MCF 10A (cell line): ENCODE results near the gene RAI1. TPM values are rescaled to one million over a fixed set of nuclear protein-coding genes. Genes with fewer than 3 reads are reported as not detected.

ENCODE experiments used
- BruUV-seq: library from RNA; stranded (reverse); fragments of 400-500 nt; replicated peaks from 2 replicates; lab custom pipeline; 2021; lab: Mats Ljungman, UMichigan
- CTCF ChIA-PET: fragments of 300-600 bp; sonication (Branson Sonifier 250); formaldehyde crosslinking; extraction: SDS; loops from one replicate; lab custom pipeline; 2021; ENCODE audit warnings: antibody characterized with exemption, inconsistent platforms; lab: Yijun Ruan, JAX
- POLR2A ChIA-PET: fragments of 300-600, 350-650 bp; sonication (Branson Sonifier 250); formaldehyde crosslinking; extraction: SDS; loops from one replicate; lab custom pipeline; 2020; ENCODE audit warnings: antibody characterized with exemption, inconsistent platforms; lab: Yijun Ruan, JAX
- DNase-seq: peaks from one replicate; pipeline ENCODE4 v3.0.0-alpha.2; 2018; ENCODE audit not compliant: unreplicated experiment
- H3K27ac Mint-ChIP-seq: one replicate; pipeline ENCODE4 v1.8.0; 2022; ENCODE audit warnings: mild to moderate bottlenecking, low read depth, mixed read lengths; ENCODE audit not compliant: unreplicated experiment
- H3K27me3 Mint-ChIP-seq: one replicate; pipeline ENCODE4 v1.8.0; 2022; ENCODE audit warnings: mixed read lengths; ENCODE audit not compliant: insufficient read depth, unreplicated experiment
- H3K36me3 Mint-ChIP-seq: one replicate; pipeline ENCODE4 v1.8.0; 2022; ENCODE audit warnings: mild to moderate bottlenecking, moderate library complexity, mixed read lengths; ENCODE audit not compliant: insufficient read depth, unreplicated experiment
- H3K4me1 Mint-ChIP-seq: one replicate; pipeline ENCODE4 v1.8.0; 2022; ENCODE audit warnings: mixed read lengths; ENCODE audit not compliant: insufficient read depth, unreplicated experiment
- H3K4me3 Mint-ChIP-seq: one replicate; pipeline ENCODE4 v1.8.0; 2022; ENCODE audit warnings: mild to moderate bottlenecking, moderate library complexity, mixed read lengths; ENCODE audit not compliant: unreplicated experiment
- H3K9me3 Mint-ChIP-seq: one replicate; pipeline ENCODE4 v1.8.0; 2022; ENCODE audit warnings: mixed read lengths; ENCODE audit not compliant: unreplicated experiment
- intact Hi-C: fragments of 100-400 bp; cut with micrococcal nuclease; formaldehyde crosslinking; loops from 2 replicates; pipeline ENCODE4 v1.14.1; 2022
- total RNA-seq: library from RNA; stranded (reverse); gene quantifications from 2 replicates; pipeline ENCODE4 v1.2.3, GENCODE V29; 2022
- TF ChIP-seq, protein P1 (sequence below): fragments of 200-600 bp; IDR thresholded peaks from one replicate; pipeline ENCODE4 v1.8.0; 2022; ENCODE audit warnings: antibody characterized with exemption, mild to moderate bottlenecking; ENCODE audit not compliant: unreplicated experiment

The RAI1 gene
- total RNA-seq, 1 experiment from 2014 or later = 30.4 TPM

DNA sequence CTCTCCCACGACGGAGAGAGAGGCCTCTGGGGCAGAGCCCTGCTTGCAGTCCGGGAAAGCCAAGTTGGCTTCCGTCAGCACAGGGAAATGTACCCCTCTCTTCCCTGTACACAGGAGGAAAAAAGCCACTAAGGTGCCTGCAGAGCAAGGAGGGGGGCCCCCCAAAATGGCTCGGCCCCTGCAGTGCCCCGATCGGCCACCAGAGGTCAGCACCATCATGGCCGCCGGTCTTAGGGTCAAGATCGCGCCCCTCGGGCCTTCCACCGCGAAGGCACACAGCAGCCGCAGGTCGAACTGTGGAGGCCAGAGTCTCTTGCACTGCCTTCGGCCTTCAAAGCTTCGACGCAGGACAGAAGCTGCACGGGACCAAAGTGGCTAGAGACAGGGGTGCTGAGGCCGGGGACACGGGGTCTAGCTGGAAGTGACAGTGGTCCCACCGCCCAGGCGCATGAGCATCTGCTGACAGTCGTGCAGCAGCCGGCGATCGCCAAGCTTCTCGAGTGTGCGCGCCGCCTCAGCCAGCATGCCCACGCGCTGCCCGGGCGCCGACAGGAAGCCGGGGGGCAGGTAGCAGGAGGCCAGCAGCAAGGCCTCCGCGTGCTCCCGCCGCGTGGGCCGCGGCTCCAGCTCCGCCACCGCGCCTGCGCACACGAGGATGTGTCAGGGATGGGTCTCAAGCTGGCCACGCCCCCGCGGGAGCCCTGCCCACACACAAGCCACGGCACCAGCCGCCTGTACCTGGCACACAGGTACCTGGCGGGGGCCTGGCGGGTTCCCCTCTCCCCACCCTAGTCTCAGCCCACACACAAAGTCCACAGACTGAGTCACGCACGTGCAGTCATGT lies 131.2 kb downstream of the RAI1 start:
- TF ChIP-seq, protein P1, sequence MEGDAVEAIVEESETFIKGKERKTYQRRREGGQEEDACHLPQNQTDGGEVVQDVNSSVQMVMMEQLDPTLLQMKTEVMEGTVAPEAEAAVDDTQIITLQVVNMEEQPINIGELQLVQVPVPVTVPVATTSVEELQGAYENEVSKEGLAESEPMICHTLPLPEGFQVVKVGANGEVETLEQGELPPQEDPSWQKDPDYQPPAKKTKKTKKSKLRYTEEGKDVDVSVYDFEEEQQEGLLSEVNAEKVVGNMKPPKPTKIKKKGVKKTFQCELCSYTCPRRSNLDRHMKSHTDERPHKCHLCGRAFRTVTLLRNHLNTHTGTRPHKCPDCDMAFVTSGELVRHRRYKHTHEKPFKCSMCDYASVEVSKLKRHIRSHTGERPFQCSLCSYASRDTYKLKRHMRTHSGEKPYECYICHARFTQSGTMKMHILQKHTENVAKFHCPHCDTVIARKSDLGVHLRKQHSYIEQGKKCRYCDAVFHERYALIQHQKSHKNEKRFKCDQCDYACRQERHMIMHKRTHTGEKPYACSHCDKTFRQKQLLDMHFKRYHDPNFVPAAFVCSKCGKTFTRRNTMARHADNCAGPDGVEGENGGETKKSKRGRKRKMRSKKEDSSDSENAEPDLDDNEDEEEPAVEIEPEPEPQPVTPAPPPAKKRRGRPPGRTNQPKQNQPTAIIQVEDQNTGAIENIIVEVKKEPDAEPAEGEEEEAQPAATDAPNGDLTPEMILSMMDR = peak; percentile 98
- H3K9me3 Mint-ChIP-seq = no peaks in the 10 kb centered on the region
- H3K36me3 Mint-ChIP-seq = peaks cover 72% of the 10 kb centered on the region
- H3K4me3 Mint-ChIP-seq = no peak overlapping the region
- CTCF ChIA-PET = interaction anchor here (0.5 to 5.5 kb wide), 25 partner anchors 8 to 520 kb away, joined by 3 to 92 read pairs (median 3); partner anchors contain the start of gene SREBF1
- H3K27me3 Mint-ChIP-seq = no peaks in the 10 kb centered on the region
- H3K27ac Mint-ChIP-seq = no peak overlapping the region
- peaks cover 5% of the 10 kb centered on the region for H3K4me1 Mint-ChIP-seq
- DNase-seq = peak; percentile 62
- BruUV-seq = TSS peak; percentile 19
- POLR2A ChIA-PET = interaction anchor here (0.6 to 4.0 kb wide), 9 partner anchors 24 to 127 kb away, joined by 3 to 17 read pairs (median 3); no protein-coding TSS in a partner anchor
- intact Hi-C loops = loop anchor here (1.0 kb wide), 4 partner anchors 44 to 221 kb away; no protein-coding TSS in a partner anchor

DNA sequence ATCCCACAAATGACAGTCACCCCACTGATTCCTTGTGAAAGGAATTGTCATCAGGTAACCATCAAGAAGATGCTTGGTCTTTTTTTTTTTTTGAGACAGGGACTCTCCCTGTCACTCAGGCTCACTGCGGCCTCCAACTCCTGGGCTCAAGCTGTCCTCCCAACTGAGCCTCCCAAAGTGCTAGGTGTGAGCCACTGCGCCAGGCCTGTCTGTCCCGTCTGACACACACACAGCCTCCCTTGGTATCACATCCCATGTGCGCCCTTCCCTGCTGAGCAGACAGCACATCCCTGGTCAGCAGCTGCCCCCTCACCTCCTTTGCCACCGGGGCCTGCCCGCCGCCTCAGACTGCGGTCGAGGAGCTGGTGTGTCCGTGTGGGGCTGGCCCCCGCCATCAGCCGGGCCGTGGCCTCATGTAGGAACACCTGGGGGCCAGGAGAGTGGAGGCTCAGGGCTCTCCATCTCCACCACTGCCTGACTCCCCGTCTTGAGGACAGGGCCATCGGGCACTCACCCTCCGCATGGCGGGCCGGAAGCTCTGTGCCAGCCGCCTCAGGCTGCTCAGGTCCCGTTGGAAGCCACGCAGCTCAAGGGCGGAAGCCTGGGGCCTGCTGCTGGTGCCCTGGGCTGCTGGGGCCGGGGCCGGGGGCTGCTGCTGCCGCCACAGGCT lies 131.9 kb downstream of the RAI1 start:
- intact Hi-C loops = no loop called here
- Mint-ChIP-seq H3K36me3 (peaks cover 72% of the 10 kb centered on the region), H3K27me3 (no peaks in the 10 kb centered on the region), H3K4me3 (no peak overlapping the region), H3K9me3 (no peaks in the 10 kb centered on the region), H3K4me1 (no peaks in the 10 kb centered on the region), H3K27ac (no peak overlapping the region)
- TF ChIP-seq, protein P1 = no peak
- no TSS peak for BruUV-seq
- CTCF ChIA-PET = interaction anchor here (0.5 to 5.5 kb wide), 21 partner anchors 7 to 521 kb away, joined by 3 to 92 read pairs (median 3); partner anchors contain the start of gene SREBF1
- POLR2A ChIA-PET = interaction anchor here (0.6 to 4.0 kb wide), 3 partner anchors 23 to 33 kb away, joined by 3 to 17 read pairs (median 4); no protein-coding TSS in a partner anchor
- DNase-seq = no peak

DNA sequence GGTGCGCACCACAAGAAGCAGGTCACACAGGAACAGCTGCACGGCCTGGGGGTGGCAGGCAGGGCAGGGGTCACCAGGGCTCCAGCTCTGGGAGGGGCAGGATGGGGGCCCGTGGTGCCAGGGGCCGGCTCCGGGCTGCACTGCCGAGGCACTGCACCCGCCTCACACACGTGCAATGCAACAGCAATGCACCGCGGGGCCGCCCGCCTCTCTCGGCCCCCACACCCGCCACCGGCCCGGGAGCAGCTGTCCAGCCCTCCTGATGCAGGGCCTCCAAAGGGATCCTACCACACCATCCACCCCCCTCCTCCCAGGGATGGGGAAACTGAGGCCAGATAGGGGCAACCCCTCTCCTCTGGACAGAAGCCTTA lies 132.5 kb downstream of the RAI1 start:
- TF ChIP-seq, protein P1 = no peak
- H3K4me3 Mint-ChIP-seq = no peak overlapping the region
- H3K36me3 Mint-ChIP-seq = peaks cover 67% of the 10 kb centered on the region
- no TSS peak for BruUV-seq
- intact Hi-C loops = no loop called here
- peaks cover 4% of the 10 kb centered on the region for H3K4me1 Mint-ChIP-seq
- H3K9me3 Mint-ChIP-seq = no peaks in the 10 kb centered on the region
- POLR2A ChIA-PET = interaction anchor here (0.6 to 4.0 kb wide), 2 partner anchors 28 to 122 kb away, joined by 3 to 17 read pairs; no protein-coding TSS in a partner anchor
- DNase-seq = no peak
- CTCF ChIA-PET = interaction anchor here (0.8 to 5.5 kb wide), 4 partner anchors 9 to 75 kb away, joined by 3 to 92 read pairs (median 12); no protein-coding TSS in a partner anchor
- no peak overlapping the region for H3K27ac Mint-ChIP-seq
- H3K27me3 Mint-ChIP-seq = no peaks in the 10 kb centered on the region
